ENCODE data around the gene PDGFRA. TPM values are rescaled to one million over a fixed set of nuclear protein-coding genes. Genes with fewer than 3 reads are reported as not detected.

Gene PDGFRA
- total RNA-seq, 4 donors from 2014 or later: 95.2 to 181 (median 114) TPM

Other genes starting within 250 kb of the PDGFRA start
- 10 to 100 TPM; 29.8 to 40.4 (median 33.6) TPM for gene CHIC2, start 164.7 kb upstream of the PDGFRA start, total RNA-seq
- gene GSX2, start 129.1 kb upstream of the PDGFRA start, total RNA-seq: not detected